Endodermal cell (in vitro differentiated cells): ENCODE results near the gene CHD9. TPM values are rescaled to one million over a fixed set of nuclear protein-coding genes. Genes with fewer than 3 reads are reported as not detected.

Experiments used
- DNase-seq: peaks from one replicate; pipeline ENCODE4 v3.0.0-alpha.2; 2017
- H3K27ac ChIP-seq: 2 replicates; pipeline ENCODE4 v1.5.1; 2013; ENCODE audit warnings: mild to moderate bottlenecking, low read depth, low read length, moderate library complexity
- H3K27me3 ChIP-seq: 2 replicates; pipeline ENCODE4 v1.6.1; 2013; ENCODE audit warnings: mild to moderate bottlenecking, low read length, moderate library complexity; ENCODE audit not compliant: insufficient read depth, control insufficient read depth, poor library complexity, severe bottlenecking
- H3K36me3 ChIP-seq: 2 replicates; pipeline ENCODE4 v1.7.0; 2013; ENCODE audit warnings: mild to moderate bottlenecking, low read length, moderate library complexity; ENCODE audit not compliant: control insufficient read depth, insufficient read depth
- H3K4me1 ChIP-seq: one replicate; pipeline ENCODE4 v1.7.0; 2013; ENCODE audit warnings: low read length; ENCODE audit not compliant: control insufficient read depth, insufficient read depth
- H3K4me3 ChIP-seq: 2 replicates; pipeline ENCODE4 v1.5.1; 2013; ENCODE audit warnings: mild to moderate bottlenecking, low read length, moderate library complexity
- H3K9ac ChIP-seq: 2 replicates; pipeline ENCODE4 v1.6.1; 2013; ENCODE audit warnings: mild to moderate bottlenecking, low read length, moderate library complexity; ENCODE audit not compliant: poor library complexity, severe bottlenecking; ENCODE audit errors: extremely low read depth
- H3K9me3 ChIP-seq: 2 replicates; pipeline ENCODE4 v1.6.1; 2013; ENCODE audit warnings: mild to moderate bottlenecking, low read length, moderate library complexity; ENCODE audit not compliant: control insufficient read depth
- H3K27ac Mint-ChIP-seq: 2 replicates; pipeline ENCODE4 v1.8.0; 2020; ENCODE audit warnings: mixed read lengths
- H3K27me3 Mint-ChIP-seq: 2 replicates; pipeline ENCODE4 v1.8.0; 2021; ENCODE audit warnings: mild to moderate bottlenecking, mixed read lengths; ENCODE audit not compliant: insufficient read depth
- H3K36me3 Mint-ChIP-seq: 2 replicates; pipeline ENCODE4 v1.8.0; 2020; ENCODE audit warnings: low read depth, mixed read lengths
- H3K4me1 Mint-ChIP-seq: 2 replicates; pipeline ENCODE4 v1.8.0; 2020; ENCODE audit warnings: mixed read lengths
- H3K4me3 Mint-ChIP-seq: 2 replicates; pipeline ENCODE4 v1.8.0; 2020; ENCODE audit warnings: mild to moderate bottlenecking, moderate library complexity, mixed read lengths
- H3K9me3 Mint-ChIP-seq: 2 replicates; pipeline ENCODE4 v1.8.0; 2020; ENCODE audit warnings: mild to moderate bottlenecking, mixed read lengths
- CTCF ChIP-seq: fragments of 200-600 bp; sonication (generic); conservative IDR thresholded peaks from 2 replicates; pipeline ENCODE4 v1.5.0; 2021; ENCODE audit warnings: antibody characterized with exemption, mild to moderate bottlenecking
- WGBS, 2 experiments: methylation state at CpG; one replicate each; pipeline versions ENCODE4 v1.1.5 to v1.1.7; 2013; ENCODE audit warnings: missing lambda C conversion rate in 2 of 2, mixed read lengths in 1 of 2; ENCODE audit not compliant: insufficient coverage in 1 of 2, insufficient read length in 1 of 2; 5-methylcytosine and 5-hydroxymethylcytosine counted together
- total RNA-seq, 2 donors: library from RNA; stranded (reverse); fragmentation: NEBNext Ultra II Directional in 1 of 2; extraction: Animal tissue kit (Norgen Biotek cat#: 25700) in 1 of 2; gene quantifications; 2 replicates in 1 of 2; 3 replicates in 1 of 2; pipeline ENCODE4 v1.2.1, GENCODE V29; 2021

The CHD9 gene
- total RNA-seq, 2 donors from 2014 or later: 36.8 to 40.5 TPM

GRCh38 chr16:53090286-53090590, 35.4 kb downstream of the CHD9 start:
- no peak overlapping the region for H3K9ac ChIP-seq
- WGBS, 2 experiments: 64 to 71% methylated on average over 2 to 5 of the region's 5 CpGs
- peak overlapping the region; percentile 89 for H3K27ac ChIP-seq
- H3K27ac Mint-ChIP-seq: no peak overlapping the region
- peaks cover 11% of the 10 kb centered on the region for H3K4me1 ChIP-seq
- H3K27me3 ChIP-seq: peaks cover 23% of the 10 kb centered on the region
- H3K9me3 ChIP-seq: no peaks in the 10 kb centered on the region
- H3K4me3 Mint-ChIP-seq: no peak overlapping the region
- DNase-seq: no peak
- H3K4me1 Mint-ChIP-seq: peaks cover 60% of the 10 kb centered on the region
- H3K36me3 Mint-ChIP-seq: peaks cover 9% of the 10 kb centered on the region
- no peak for TF ChIP-seq CTCF
- H3K4me3 ChIP-seq: no peak overlapping the region
- H3K36me3 ChIP-seq: peaks cover 6% of the 10 kb centered on the region
- no peaks in the 10 kb centered on the region for H3K9me3 Mint-ChIP-seq
- H3K27me3 Mint-ChIP-seq: peaks cover 32% of the 10 kb centered on the region

- 56 to 70% methylated on average over 2 to 13 of the region's 13 CpGs for WGBS, 2 experiments
- peak overlapping the region; percentile 89 for H3K27ac ChIP-seq
- H3K9me3 ChIP-seq: no peaks in the 10 kb centered on the region
- peaks cover 18% of the 10 kb centered on the region for H3K27me3 ChIP-seq
- Mint-ChIP-seq H3K36me3 (peaks cover 10% of the 10 kb centered on the region), H3K4me1 (peaks cover 54% of the 10 kb centered on the region), H3K27me3 (peaks cover 27% of the 10 kb centered on the region), H3K9me3 (no peaks in the 10 kb centered on the region), H3K27ac (peak overlapping the region; percentile 62), H3K4me3 (no peak overlapping the region)
- H3K36me3 ChIP-seq: peaks cover 6% of the 10 kb centered on the region
- DNase-seq: no peak
- H3K9ac ChIP-seq: no peak overlapping the region
- no peak overlapping the region for H3K4me3 ChIP-seq
- no peak for TF ChIP-seq CTCF
- H3K4me1 ChIP-seq: peaks cover 11% of the 10 kb centered on the region
These were observed 36.0 kb downstream of the CHD9 start for GRCh38 chr16:53090591-53091411.

- Mint-ChIP-seq H3K4me3 (no peak overlapping the region), H3K9me3 (no peaks in the 10 kb centered on the region), H3K4me1 (peaks cover 48% of the 10 kb centered on the region), H3K27ac (peak overlapping the region; percentile 62), H3K36me3 (peaks cover 14% of the 10 kb centered on the region), H3K27me3 (peaks cover 25% of the 10 kb centered on the region)
- peaks cover 17% of the 10 kb centered on the region for H3K27me3 ChIP-seq
- no peak overlapping the region for H3K4me3 ChIP-seq
- H3K27ac ChIP-seq: peak overlapping the region; percentile 89
- H3K36me3 ChIP-seq: peaks cover 6% of the 10 kb centered on the region
- 10 to 68% methylated on average over 3 to 7 of the region's 7 CpGs for WGBS, 2 experiments
- TF ChIP-seq CTCF: no peak
- H3K4me1 ChIP-seq: peaks cover 11% of the 10 kb centered on the region
- peak; percentile 84 for DNase-seq
- H3K9ac ChIP-seq: no peak overlapping the region
- no peaks in the 10 kb centered on the region for H3K9me3 ChIP-seq
These were observed 36.8 kb downstream of the CHD9 start for GRCh38 chr16:53091466-53092211.
